ENCODE results near the gene PEX5L. TPM values are rescaled to one million over a fixed set of nuclear protein-coding genes. Genes with fewer than 3 reads are reported as not detected.

The PEX5L gene
- total and polyA plus RNA-seq, 2 experiments from 2014 or later, result 0.07 to 0.30 TPM

DNA sequence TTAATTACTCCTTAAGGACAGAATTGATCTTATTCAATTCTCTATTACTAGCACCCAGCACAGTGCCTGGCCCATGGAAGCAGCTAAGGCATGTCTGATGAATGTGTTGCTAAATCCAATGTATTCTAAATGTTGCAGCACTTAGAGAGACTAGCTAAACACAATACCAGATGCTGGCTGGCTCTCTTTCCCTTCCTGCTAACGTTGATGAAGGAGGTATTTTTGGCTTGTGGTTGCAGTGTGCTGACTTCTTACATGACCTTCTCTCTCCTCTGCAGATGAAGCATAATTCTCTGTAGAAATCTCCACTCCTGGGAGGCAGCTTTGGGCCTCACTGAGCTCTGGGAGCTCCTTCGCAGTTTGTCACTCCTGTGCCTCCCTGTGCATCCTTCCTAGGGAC lies 183.6 kb downstream of the PEX5L start:
- H3K9me3 ChIP-seq (ENCODE audit: low read depth), result no peaks in the 10 kb centered on the region
- DNase-seq (ENCODE audit: low read depth in 1 of 2, low spot score in 1 of 2), result peak in 1 of 2 donors; percentile 5
- no peak overlapping the region for H3K4me3 ChIP-seq
- H3K27me3 ChIP-seq, result no peaks in the 10 kb centered on the region
- H3K27ac ChIP-seq, result no peak overlapping the region
- no peaks in the 10 kb centered on the region for H3K36me3 ChIP-seq
- peaks cover 4% of the 10 kb centered on the region for H3K4me1 ChIP-seq (ENCODE audit: low read depth)
- TF ChIP-seq, protein P1, sequence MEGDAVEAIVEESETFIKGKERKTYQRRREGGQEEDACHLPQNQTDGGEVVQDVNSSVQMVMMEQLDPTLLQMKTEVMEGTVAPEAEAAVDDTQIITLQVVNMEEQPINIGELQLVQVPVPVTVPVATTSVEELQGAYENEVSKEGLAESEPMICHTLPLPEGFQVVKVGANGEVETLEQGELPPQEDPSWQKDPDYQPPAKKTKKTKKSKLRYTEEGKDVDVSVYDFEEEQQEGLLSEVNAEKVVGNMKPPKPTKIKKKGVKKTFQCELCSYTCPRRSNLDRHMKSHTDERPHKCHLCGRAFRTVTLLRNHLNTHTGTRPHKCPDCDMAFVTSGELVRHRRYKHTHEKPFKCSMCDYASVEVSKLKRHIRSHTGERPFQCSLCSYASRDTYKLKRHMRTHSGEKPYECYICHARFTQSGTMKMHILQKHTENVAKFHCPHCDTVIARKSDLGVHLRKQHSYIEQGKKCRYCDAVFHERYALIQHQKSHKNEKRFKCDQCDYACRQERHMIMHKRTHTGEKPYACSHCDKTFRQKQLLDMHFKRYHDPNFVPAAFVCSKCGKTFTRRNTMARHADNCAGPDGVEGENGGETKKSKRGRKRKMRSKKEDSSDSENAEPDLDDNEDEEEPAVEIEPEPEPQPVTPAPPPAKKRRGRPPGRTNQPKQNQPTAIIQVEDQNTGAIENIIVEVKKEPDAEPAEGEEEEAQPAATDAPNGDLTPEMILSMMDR (IDR thresholded peaks at IDR 0.05; ENCODE audit: low read depth, low read length), result no peak

DNA sequence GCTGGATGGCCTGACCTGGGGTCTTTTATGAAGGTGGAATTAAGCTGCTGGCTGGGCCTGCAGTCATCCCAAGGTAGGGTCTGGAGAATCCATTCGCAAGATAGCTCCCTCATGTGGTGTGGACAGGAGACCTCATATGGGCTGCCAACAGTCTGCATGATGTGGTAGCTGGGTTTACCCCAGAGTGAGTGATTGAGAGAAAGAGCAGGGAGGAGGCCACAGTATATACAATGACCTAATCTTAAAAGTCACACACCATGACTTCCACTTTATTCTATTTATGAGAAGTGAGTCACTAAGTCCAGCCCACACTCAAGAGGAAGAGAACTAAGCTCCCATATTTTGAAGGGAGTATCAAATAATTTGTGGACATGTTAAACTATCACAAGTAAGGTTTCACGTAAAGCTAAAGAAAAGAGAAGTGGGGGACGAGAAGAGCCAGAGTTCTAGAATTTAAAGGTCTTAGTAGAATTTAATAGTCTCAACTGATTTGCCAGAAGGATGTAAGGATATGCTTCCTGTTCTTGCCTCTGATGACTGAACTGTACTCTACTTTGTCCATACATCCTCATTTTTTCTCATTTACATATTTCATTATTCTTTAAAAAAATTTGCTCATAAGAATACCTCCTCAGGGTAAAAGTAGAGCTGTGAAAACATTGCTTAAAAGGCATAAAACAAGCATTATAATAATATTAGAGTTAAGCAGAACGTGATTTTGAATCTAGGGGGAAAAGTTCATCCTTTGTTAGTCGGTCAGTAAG lies 184.4 kb downstream of the PEX5L start:
- peak in 1 of 2 donors; percentile 6 for DNase-seq (ENCODE audit: low read depth in 1 of 2, low spot score in 1 of 2)
- Histone ChIP-seq H3K4me1 (ENCODE audit: low read depth) (peaks cover 4% of the 10 kb centered on the region), H3K4me3 (no peak overlapping the region), H3K9me3 (ENCODE audit: low read depth) (no peaks in the 10 kb centered on the region), H3K27me3 (no peaks in the 10 kb centered on the region), H3K27ac (no peak overlapping the region), H3K36me3 (no peaks in the 10 kb centered on the region)
- TF ChIP-seq, protein P1 (IDR thresholded peaks at IDR 0.05; ENCODE audit: low read depth, low read length), result no peak

DNA sequence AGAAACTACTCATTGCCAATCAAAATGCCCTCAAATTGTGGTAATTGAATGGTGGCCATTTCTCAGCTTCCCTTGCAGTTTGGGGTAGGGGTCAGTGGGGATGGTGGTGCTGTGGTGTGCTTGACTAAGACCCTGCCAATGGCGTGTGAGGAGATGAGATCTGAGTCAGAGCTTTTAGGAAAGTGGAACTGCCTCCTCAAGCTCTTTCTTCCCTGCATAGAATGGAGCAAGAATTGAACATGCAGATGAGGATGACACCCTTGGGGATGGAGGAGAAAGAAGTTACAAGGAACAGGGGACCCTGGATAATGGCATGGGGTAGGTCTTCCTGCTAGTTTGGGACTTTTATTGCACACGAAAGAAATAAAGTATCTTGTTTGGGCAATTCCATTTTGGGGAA lies 188.0 kb downstream of the PEX5L start:
- no peaks in the 10 kb centered on the region for H3K36me3 ChIP-seq
- H3K4me1 ChIP-seq (ENCODE audit: low read depth), result peaks cover 4% of the 10 kb centered on the region
- no peaks in the 10 kb centered on the region for H3K27me3 ChIP-seq
- no peak overlapping the region for H3K4me3 ChIP-seq
- no peak for DNase-seq (ENCODE audit: low read depth in 1 of 2, low spot score in 1 of 2)
- H3K27ac ChIP-seq, result no peak overlapping the region
- H3K9me3 ChIP-seq (ENCODE audit: low read depth), result no peaks in the 10 kb centered on the region
- TF ChIP-seq, protein P1 (IDR thresholded peaks at IDR 0.05; ENCODE audit: low read depth, low read length), result no peak

DNA sequence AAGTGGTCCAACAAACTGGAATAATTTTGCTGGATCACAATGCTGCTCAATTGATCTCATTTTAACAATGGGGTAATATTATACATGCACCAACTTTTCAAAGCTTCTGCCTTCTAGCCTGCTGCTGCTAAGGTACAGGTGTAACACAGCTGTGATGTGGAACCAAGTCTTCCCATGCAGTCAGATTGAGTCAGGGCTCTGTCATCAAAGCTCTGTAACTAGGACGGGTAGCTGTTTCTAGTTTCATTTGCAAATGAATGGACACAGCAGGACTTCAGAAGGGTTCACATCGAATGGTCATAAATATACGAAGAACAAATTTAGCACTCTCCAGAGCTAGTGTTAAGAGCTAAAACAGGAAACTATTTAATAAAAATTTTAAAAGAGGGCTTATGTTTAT lies 194.7 kb downstream of the PEX5L start:
- Histone ChIP-seq H3K4me1 (ENCODE audit: low read depth) (no peaks in the 10 kb centered on the region), H3K27me3 (no peaks in the 10 kb centered on the region), H3K9me3 (ENCODE audit: low read depth) (no peaks in the 10 kb centered on the region), H3K27ac (no peak overlapping the region), H3K36me3 (no peaks in the 10 kb centered on the region), H3K4me3 (no peak overlapping the region)
- no peak for DNase-seq (ENCODE audit: low read depth in 1 of 2, low spot score in 1 of 2)
- TF ChIP-seq, protein P1 (IDR thresholded peaks at IDR 0.05; ENCODE audit: low read depth, low read length), result no peak

DNA sequence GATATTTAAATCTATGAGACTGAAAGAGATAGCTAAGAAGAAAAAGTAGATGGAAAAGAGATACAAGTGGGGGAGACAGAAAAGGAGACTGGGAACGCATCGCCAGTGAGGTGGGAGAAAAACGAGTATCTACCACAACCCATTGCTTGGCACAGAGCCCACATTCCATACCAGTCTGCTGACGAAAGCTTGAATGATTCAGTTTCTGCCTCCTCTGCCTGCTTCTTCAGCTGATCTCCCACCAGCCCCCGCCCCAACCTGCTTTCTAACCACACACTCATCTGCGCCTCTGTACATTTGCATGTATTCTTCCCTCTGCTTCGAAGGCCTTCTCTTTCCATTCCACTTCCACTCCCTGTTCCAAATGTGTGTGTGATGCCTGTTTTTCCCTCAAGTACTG lies 195.8 kb downstream of the PEX5L start:
- peak in 1 of 2 donors; percentile 59 for DNase-seq (ENCODE audit: low read depth in 1 of 2, low spot score in 1 of 2)
- TF ChIP-seq, protein P1 (IDR thresholded peaks at IDR 0.05; ENCODE audit: low read depth, low read length), result no peak
- no peaks in the 10 kb centered on the region for H3K4me1 ChIP-seq (ENCODE audit: low read depth)

More for the DNA sequence above, 195.8 kb downstream of the PEX5L start:
- H3K27ac ChIP-seq, result no peak overlapping the region
- no peaks in the 10 kb centered on the region for H3K36me3 ChIP-seq
- no peak overlapping the region for H3K4me3 ChIP-seq
- H3K27me3 ChIP-seq, result no peaks in the 10 kb centered on the region
- H3K9me3 ChIP-seq (ENCODE audit: low read depth), result no peaks in the 10 kb centered on the region

All from cardiac muscle cell (in vitro differentiated cells and primary cell).